Muscle of back (tissue), 11 donors: ENCODE measurements around the gene HGFAC. TPM values are rescaled to one million over a fixed set of nuclear protein-coding genes. Genes with fewer than 3 reads are reported as not detected.
A peak's percentile ranks its signal among the peaks of the same experiment; 100 is the strongest.

ENCODE experiments used
- DNase-seq, 3 donors: peaks; one replicate each; pipeline versions ENCODE4 v3.0.0 to v3.0.0-alpha.2; 2013
- polyA plus RNA-seq, 10 donors: library from polyadenylated mRNA; unstranded; fragments of 120-200 nt; gene quantifications; one replicate each; pipeline ENCODE4 v1.2.1, GENCODE V29; 2013; ENCODE audit not compliant: insufficient read length in 10 of 10

HGFAC gene
- polyA plus RNA-seq, 10 donors = 0.56 to 1.8 (median 1.1) TPM

DNA sequence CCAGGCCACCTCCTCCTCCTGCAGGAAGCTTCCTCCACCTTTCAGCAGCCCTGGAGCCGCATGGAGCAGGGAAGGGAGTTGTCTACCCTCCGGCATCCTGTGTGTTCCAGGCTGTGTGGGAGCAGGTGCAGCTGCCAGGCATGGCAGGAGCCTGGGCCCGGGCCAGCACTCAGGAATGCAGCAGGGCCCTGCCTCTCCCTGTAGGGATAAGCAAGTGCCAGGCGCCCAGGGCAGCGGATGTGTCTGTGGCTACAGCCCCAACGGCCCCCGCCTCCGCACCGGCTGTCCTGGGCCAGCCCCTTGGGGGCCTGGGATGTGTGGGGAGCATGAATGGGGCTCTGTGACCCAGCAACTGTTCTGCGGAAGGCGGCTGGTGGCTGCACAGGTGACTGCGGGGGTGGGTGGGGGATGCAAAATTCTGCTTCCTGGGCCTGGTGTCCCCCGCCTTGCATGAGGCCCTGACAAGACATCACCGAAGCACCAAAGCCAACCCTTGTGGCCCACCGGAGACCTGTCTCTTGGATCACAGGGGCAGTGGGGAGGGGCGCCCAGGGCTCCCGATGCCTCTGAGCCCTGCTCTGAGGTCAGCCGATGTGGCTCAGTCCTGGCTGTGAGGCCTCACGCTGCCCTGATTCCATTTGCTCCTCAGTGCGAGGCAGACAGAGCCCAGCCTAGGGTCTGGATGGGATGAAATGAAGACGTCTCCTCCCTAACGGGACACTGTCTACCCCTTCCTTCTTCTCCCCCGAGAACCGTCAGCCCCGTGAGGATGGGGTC is 19.9 kb downstream of the HGFAC start:
- peak; percentile 57 to 65 (median 61) for DNase-seq

DNA sequence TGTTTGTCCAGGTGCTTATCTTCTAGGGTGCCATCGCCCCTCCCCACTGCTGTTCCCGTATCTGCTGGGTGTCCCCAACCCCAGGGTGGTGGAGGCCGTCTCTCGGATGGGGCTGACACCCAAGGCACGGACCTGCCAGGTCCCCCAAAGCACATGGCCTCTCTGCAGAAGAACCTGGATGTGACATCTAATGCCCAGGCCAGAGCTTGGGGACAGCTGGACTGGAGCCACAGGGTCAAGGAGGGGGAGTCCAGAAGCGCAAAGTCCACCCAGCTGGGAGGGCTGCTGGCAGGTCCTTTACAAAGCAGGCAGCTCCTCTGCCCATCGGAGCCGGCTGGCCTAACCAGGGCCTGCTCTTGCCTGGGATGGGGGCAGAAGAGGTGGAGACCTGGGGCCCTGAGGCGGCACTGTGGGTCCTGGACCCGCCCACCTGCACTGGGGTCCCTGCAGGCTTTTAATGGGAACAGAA is 20.6 kb downstream of the HGFAC start:
- DNase-seq = no peak

DNA sequence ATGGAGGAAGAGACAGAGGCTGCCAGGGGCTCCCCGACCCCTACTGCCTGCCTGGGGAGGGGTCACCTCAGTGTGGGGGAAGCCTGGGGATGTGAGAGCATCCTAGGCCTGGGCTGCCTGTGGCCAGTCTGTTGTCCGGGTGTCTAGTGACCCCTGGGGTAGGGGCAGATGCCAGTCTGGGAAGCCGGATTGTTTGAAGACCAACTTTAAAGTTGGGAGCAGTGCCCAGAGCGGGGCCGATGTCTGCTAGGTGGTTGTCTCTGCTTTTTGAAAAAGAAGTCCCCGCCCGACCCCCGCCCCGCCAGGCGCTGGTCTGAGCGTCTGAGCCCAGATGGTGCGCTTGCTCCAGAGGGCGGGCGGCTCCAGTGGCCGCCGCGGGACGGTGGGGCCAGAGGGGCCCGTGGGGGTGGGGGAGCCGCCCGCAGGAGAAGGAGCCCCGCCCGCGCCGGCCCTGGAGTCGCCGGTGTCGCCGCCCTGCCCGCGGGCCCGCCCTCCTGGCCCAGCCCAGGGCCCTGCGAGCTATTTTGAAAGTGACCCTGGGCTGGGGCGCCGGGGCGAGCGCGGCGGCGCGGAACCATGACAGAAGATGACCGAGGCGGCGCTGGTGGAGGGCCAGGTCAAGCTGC is 21.1 kb downstream of the HGFAC start, which contains the start of gene DOK7:
TSS of gene DOK7 (plus strand) at position 517 of the 626 bp plus-strand sequence. CDS start at position 587, 70 bp downstream.
- DNase-seq = peak in 1 of 3 donors; percentile 45

DNA sequence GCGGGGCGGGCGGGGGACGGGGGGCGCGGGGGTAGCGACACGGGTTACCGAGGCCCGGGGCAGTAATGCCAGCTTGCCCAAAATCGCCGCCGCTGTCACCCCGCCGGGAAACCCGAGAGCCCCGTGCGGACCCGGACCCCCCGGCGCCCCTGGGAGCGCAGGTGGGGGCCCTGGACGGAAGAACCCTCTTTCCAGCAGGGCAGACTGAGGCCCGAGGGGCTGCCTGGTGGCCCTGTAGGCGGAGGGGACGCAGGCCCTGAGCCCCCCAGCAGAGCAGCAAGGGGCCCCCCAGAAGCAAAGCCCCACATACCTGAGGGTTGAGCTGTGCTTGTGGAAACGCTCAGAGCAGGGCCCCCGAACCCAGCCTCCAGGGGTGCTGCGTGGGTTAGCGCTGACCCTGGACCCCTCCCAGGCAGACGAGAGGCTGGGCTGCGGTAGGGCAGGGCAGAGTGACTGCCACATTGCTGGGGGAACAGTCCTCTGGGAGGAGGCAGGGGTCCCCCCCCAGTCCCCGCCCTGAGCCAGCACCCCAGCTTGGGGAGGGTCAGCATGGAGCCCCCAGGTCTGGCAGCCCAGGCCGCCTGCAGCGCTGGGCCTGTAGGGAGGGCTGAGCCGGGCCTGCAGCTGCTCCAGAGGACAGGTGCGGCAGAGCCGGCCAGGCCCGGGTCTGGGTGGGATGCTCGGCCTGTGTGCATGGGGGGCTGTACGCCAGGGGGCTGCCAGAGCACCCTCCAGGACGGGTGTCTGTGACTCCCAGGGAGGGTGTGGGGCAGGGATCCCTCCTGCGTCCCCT is 22.0 kb downstream of the HGFAC start:
- peak in 1 of 3 donors; percentile 42 for DNase-seq

DNA sequence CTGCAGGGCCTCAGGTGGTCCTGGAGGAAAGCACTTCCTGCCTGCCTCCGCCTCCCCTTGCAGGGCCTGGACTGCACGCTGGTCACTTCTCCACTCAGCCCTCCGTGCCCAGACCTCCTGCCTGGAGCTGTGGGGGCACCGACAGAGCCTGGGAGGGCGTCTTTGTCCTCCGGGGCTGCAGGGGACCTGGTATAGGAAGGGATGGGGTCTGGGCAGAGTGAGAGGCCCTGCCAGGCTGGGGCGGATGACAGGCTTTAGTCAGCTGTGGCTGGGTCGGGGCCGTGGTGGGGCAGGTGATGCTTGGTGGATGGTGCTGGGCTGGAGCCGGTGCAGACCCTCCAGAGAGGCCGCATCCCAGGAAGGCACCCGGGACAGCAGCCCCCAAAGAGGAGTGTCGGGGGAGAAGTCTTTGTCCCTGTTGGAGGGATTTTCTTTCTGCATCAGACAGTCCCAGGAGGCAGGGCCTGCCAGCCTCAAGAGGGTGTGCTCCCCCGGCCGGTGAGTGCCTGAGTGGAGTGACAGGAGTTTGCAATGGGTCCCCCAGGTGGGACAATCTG is 22.7 kb downstream of the HGFAC start:
- DNase-seq = no peak

DNA sequence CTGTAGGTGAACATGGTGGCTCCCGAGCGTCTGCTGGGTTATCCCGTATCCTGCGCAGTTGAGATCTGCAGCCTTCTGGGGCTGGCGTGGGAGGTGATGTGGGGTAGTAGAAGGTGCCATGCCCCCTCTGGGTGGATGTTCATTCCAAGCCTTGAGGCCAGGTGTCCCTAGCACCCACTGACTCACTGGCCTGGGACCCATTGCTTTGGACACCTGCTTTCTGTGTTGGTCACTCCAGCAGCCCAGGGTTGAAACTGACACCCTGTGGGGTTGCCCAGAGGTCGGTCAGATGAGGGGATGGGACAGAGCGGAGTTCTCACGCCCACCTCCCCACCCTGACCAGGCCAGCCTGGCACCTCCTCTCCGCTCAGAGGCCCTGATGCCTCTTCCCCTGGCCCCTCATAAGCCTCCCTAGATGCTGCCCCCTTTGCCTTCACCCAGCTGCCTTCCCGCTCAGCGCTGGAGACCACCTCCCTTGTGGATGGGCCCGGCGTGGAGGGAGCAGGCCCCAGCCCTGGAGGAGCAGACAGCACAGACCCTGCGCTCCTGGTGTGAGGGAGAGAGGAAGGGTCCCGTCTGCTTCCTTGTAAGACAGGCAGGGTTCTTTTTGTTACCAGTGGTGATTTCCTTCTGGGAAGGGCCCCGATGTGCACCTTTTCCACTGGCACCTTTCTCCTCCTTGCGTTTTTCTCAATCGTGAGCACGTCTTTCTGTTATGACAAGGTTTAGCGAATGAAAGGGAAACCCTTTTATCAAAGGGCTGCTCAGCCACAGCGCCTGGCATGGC is 23.3 kb downstream of the HGFAC start:
- DNase-seq = no peak

DNA sequence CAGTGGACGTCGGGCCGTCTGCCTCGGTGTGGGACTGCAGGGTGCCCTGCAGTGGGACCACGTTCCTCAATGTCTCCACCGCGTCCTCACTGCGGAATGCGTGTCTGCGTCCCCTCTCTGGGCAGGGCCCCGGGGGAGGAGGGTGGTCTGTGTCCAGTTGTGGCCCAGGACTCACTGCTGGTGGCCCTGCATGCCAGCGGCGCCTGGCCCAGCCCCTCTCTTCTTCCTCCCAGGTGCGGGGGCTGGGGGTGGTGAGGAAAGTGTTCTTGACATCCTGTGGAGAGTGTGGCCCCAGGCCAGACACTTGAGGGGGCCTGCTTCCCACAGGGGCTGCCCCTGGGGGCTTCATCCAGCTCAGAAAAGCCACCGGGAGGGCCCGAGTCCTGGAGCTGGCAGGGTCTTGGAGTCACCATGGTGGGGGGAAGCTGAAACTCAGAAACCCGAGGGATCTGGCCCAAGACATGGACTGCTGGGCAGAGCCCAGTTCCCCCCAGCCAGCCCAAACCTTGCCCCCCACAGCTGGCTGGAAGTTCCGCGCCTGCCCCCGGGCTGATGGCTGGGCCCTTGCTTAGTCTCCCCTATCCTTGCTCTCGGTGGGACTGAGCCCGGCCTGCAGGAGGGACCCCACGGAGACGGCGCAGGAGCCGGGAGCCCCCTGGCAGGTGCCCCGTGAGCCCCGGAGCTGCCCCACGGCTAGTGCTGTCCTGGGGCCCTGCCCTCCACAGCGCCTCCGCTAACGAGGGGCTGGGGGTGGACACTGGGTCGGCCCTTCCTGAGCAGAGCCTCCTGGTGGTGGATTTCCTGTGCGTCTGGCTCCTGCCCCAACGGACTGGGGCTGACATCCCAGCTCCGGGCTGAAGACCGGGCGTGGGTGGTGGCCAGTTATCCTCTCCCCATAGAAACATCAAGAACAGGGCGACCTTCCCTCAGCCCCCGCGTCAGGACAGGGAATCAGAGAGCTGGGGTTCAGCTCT is 24.2 kb downstream of the HGFAC start:
- DNase-seq = peak in 1 of 3 donors; percentile 33

DNA sequence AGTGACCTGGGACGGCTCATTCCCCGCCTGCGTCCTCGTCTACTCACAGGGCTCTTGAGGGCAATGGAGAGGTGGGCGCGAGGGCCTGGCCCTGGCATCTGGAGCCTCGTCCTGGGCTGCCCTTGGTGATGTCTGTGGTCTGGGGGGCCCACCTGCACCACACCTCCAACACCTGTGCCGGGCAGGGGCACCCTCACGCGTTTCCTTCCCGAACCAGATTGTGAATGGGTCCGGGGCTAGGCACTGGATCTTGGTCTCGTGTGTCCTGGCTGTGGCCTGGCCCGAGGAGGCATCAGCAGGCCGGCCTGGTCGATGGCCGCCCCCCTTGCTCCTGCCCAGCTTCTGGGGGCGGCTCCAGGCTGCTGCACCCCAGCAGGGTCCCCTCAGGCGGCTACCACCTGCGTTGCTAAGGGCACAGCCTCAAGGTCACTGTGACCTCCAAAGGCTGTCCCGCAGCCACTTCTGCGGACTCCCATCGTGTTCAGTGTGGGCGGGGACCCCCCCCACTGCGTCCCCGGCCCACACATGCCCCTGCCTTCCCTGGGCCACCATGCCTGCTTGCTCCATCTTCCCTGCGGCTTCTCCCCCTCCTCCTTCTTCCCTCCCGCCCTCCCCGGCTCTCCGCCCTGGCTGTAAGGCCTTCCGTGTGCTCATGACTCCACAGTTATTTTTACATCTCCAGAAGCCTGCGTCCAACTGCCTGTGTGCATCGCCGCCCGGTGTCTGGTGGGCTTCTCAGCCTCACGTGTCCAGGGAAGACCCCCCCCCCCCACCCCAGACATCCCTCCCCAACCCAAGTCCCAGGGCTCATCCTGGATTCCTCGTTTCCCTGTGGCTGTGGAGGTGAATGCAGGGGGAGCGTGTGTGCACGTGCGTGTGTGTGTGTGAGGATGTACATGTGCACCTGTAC is 25.2 kb downstream of the HGFAC start:
- DNase-seq = no peak

DNA sequence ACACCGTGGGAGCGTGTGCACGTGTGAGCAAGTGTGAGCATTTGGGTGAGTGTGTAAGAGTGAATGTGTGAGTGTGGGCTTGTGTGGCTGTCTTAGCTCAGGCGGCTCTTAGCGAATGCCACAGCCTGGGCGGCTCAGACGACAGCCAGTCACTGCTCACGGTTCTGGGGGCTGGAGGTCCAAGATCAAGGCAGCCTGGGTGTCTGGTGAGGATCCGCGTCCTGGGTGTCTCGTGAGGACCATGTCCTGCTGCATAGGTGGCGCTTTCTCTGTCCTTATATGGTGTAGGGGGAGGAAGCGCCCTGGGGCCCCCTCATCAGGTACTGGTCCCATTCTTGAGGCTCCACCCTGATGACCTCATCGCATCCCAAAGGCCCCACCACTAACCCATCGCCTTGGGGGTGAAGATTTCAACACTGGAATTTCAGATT is 25.8 kb downstream of the HGFAC start:
- DNase-seq = no peak

DNA sequence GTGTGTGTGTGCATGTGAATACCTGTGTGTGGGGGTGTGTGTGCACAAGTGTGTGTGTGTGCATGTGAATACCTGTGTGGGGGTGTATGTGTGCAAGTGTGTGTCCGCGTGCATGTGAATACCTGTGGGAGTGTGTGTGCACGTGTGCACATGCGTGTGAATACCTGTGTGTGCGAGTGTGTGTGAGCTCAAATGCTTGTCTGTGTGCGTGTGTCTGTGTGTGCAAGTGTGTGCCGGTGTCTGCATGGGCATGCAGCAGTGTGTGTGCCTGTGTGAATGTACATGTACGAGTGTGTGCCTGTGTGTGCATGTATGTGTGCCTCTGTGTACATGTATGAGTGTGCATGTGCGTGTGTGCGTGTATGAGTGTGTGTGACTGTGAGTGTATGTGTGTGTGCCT is 26.4 kb downstream of the HGFAC start:
- DNase-seq = no peak

DNA sequence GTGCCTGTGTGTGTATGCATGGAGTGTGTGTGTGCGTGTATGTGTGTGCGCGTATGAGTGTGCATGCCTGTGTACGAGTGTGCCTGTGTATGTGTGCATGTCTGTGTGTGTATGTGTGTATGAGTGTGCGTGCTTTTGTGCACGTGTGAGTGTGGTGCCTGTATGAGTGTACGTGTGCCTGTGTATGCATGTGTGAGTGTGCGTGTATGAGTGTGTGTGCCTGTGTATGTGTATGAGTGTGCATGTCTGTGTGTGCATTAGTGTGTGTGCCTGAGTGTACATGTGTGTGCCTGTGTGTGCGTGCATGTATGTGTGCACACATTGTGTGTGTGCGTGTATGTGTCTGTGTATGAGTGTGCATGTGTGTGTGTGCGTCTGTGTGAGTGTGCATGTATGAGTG is 27.0 kb downstream of the HGFAC start:
- no peak for DNase-seq

DNA sequence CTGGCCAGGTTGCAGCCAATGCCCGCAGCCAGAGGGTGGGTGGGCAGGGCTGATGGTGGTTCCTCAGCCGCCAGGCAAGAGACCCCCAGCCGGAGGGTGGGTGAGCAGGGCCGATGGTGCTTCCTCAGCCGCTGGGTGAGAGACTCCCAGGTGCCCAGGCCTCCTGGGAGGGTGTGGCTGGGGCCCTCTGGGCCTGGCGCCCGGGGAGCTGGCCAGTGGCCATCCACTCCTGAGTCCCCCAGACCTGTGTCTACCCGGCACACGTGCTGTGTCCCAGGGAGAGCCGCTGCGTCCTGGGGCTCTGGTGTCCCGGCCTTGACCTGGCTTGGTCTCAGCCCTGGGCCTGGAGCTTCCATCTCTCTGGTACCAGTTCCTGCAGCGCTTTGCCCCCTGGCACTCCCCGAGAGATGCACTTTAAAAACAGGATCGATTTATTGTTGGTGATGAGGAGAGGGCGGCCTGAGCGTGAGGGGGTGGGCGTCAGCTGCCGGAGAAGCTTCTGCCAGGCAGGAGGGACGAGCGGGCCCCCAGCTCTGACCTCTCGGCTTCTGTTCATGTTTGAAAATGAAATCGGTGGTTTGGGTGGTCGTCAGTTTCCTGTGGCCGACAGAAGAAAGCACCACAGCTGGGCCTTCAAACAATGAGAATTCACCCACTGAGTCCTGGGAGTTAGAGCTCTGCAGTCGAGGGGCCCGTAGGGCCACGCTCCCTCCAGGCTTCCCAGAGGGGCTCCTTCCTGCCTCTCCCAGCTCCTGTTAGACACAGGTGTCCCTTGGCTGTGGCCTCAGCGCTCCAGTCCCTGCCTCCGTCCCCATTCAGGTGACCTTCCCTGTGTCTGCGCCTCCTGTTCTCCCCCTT is 27.8 kb downstream of the HGFAC start:
- no peak for DNase-seq

DNA sequence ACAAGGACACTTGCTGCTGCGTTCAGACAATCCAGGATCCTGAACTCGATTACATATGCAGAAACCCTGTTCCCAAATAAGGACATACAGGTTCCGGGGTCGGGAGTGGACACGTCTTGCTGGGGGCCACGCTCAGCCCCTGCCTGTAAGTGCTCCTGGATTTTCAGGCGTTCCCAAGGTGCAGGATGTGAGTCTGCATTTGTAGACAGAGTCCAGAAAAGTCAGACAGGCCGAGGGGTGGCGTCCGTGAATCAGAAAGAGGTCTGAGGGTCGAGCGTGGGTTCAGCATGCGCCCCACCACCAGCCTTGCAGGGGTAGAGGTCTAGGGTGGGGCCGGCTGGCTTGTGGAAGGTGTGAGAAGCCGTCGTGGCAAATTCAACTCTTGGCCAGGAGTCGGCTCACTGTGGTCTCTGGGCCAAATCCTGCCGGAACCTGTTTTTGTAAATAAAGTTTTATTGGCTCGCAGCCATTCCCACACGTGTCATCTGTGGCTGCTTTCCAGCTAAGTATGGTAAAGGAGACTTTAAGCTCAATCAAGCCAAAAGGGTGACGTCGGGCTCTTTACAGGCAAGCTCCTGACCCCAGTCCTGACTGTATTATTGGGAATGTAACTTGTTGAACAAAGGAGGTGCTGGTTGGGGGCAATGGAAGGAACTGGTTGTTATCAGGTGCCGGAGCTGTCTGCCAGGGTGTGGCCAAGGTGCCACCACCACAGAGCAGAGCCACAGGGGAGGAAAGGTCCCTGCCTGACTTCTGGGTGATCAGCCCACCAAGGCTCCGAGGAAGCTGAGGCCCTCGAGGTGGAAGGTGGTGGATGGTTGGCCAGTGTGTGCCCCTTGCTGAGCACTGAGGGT is 28.7 kb downstream of the HGFAC start:
- no peak for DNase-seq

DNA sequence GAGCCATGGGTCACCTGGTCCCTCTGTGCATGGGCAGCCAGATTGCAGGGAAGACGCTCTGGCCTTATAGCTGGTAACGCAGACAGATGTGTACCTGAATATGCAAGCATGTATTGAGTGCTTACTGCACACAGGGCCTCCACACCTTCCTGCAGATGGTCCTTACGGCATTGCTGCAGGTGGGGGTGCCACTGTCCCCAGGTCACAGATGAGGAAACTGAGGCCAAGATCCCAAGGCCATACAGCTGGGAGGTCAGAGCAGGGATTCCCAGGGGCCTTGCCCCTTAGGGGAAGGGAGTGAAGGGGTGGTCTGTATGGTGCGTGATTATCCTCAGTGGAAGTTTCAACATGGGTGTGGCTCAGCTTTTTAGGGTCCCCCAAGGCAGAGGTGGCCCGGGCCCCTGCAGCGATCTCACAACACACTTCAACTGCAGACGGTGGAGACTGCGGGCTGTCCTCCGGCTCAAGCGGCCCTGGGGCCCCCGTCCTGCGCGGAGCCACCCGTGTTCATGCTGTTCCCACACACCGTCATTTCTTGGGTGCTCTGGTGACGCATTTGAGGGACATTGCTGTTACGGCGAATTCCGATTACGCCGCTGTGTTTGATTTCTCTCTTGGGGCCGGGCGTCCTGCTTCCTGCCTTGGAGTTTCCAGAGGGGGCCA is 29.5 kb downstream of the HGFAC start:
- no peak for DNase-seq

DNA sequence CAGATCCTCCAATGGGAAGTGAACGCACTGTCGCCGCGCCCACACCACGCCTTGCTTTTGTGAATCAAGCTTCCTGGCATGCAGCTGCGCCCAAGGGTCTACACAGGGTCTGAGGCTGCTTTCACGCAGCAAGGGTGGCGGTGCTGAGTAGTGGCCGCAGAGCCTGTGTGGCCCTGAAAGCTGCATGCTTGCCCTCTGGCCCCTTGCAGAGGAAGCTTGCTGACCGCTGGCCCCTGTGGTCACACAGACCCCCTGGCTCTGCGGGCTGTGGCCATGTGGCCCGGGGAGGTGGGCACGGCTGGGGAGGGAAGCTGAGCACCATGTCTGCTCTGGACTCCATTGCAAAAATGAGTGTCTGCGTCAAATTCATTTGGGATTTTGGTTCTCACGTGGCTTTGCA is 30.1 kb downstream of the HGFAC start:
- no peak for DNase-seq

DNA sequence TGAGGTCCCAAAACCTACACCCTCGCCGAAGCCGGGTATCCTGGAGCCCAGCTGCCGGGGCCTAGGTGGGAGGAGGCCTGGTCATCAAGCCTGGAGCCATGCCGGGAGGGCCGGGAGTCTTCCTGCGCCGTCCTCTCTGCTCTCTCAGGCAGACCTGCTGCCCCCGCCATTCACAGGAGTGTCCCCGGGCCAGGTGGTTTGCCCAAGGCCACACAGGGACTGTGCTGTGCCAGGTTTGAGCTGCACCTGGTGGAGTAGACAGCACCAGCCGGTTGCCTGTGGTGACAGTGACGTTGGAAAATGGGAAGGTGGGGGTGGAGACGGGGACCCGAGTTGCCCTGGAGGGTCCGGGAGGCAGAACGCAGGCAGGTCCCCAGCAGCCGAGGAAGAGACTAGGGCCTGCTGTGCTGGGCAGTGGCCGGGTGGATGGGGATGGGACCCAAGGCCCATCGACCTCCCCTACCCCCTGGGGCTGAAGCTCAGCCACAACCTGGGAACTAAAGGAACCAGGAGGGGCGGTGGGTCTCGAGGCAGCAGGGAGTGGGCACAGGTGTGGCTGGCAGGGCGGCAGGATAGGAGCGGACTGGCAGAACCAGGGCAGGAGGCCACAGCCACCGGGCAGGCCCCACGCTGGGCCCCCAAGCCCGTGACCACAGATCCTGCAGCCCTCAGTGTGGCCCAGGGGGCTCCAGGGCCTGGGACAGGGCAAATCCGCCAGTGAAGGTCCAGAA is 30.8 kb downstream of the HGFAC start:
- DNase-seq = no peak
